Cardiac fibroblast (primary cell): ENCODE results near the gene SYN1.
A peak's percentile ranks its signal among the peaks of the same experiment; 100 is the strongest.

Source experiments
- DNase-seq, 2 donors: peaks; one replicate each; pipeline versions ENCODE4 v3.0.0 to v3.0.0-alpha.2; 2010; ENCODE audit warnings: low read depth in 2 of 2
- H3K4me3 ChIP-seq, 2 donors: replicated peaks in 1 of 2; 1 replicate in 1 of 2; 2 replicates in 1 of 2; pipeline ENCODE4 v1.5.1; 2011; ENCODE audit warnings: low read depth in 2 of 2, low read length in 2 of 2, mild to moderate bottlenecking in 2 of 2, moderate library complexity in 1 of 2
- CTCF ChIP-seq: IDR thresholded peaks from one replicate; pipeline ENCODE4 v1.5.1; 2011; ENCODE audit warnings: low read depth, mild to moderate bottlenecking, low read length, inconsistent platforms

The SYN1 gene

DNA sequence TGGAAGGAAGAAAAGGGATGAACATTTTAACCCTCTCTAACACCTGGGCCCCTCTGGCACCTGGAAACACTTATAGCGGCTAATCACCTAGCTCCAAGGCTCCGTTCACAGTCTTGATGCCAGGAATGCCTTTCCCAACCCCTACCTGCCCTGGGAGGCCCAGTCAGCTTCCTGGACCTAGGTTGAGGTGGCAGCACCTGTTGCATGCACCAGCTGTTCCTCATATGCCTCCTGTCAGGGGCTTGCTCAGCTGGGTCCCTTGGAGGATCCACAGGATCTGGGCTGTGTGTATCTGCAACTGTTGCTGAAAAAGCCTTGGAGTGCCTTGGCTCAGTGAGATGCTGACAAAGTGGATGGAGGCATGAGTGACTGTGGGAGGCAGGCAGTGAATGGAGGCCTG, 5.7 kb upstream of the SYN1 start:
- TF ChIP-seq CTCF = no peak
- no peak overlapping the region for H3K4me3 ChIP-seq
- DNase-seq = no peak

- peak overlapping the region; percentile 31 to 40 for H3K4me3 ChIP-seq
- TF ChIP-seq CTCF = no peak
- DNase-seq = peak; percentile 73 to 86
Observed at GRCh38 chrX:47623540-47624027, 3.9 kb upstream of the SYN1 start.

DNA sequence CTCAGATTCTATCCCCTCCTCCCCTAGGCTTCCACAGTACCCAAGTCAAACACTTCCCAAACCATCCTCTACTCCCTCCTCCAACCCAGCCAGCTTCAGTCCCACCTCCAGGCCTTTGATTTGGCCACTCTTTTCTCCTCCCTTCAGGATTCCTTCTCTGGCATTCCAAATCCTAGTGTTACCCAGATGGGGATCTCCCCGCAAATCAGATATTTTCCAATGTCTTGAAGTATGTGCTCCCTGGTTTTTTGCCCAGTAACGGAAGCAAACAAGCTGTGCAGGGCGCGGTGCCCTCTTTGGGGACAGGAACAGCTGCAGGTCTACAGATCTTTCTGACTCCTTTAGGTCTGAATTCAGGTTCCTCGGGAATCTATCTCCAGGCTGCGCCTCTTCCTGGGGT, 2.2 kb upstream of the SYN1 start:
- DNase-seq = no peak
- H3K4me3 ChIP-seq = no peak overlapping the region
- no peak for TF ChIP-seq CTCF

- no peak for TF ChIP-seq CTCF
- no peak for DNase-seq
- no peak overlapping the region for H3K4me3 ChIP-seq
Observed at GRCh38 chrX:47620303-47620685, 637 bp upstream of the SYN1 start.

- peak overlapping the region in 1 of 2 donors; percentile 51 for H3K4me3 ChIP-seq
- DNase-seq = no peak
- no peak for TF ChIP-seq CTCF
Observed at GRCh38 chrX:47618923-47619485, 653 bp downstream of the SYN1 start.

DNA sequence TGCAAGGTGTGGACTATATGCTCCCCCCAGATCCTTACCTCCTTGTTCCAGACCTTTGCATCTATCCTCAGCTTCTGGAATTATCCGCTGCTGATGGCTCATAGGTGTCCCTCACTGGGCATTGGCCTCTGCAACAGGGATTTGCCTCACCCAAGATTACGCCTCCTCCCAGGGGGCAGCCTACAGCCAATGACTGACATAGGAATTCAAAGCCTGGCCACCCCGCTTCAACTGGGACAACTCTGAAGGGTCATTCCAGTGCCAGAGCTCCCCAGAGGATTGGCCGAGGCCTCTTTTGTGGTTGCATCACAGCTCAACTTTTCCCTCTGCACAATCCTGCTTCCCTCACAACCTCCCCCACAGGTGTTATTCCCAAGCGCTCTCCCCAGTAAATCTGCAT, 5.0 kb downstream of the SYN1 start:
- no peak for TF ChIP-seq CTCF
- no peak overlapping the region for H3K4me3 ChIP-seq
- no peak for DNase-seq

- H3K4me3 ChIP-seq = no peak overlapping the region
- TF ChIP-seq CTCF = no peak
- no peak for DNase-seq
Observed at GRCh38 chrX:47613082-47613481, 6.6 kb downstream of the SYN1 start.
